GM23338 (cell line): Measurements from ENCODE around the gene S100P. TPM values are rescaled to one million over a fixed set of nuclear protein-coding genes. Genes with fewer than 3 reads are reported as not detected.

ENCODE experiments used
- ATAC-seq: fragments of 200-7000 bp; cut with Tn5 transposase; 3 replicates; pipeline ENCODE4 v1.9.1; 2020
- DNase-seq: peaks from one replicate; pipeline ENCODE4 v3.0.0-alpha.2; 2015; ENCODE audit warnings: low spot score
- H2AFZ ChIP-seq: fragments of 200-600 bp; sonication (generic); 2 replicates; pipeline ENCODE4 v1.8.0; 2016; ENCODE audit warnings: antibody characterized with exemption, mild to moderate bottlenecking, moderate library complexity
- H3F3A ChIP-seq: fragments of 200-600 bp; sonication (generic); replicated peaks from 2 replicates; pipeline ENCODE4 v1.8.0; 2017; ENCODE audit warnings: antibody characterized with exemption, mixed run types, low read depth
- H3K27ac ChIP-seq: fragments of 200-600 bp; sonication (generic); 2 replicates; pipeline ENCODE4 v1.6.1; 2016; ENCODE audit warnings: low read depth
- H3K27me3 ChIP-seq: fragments of 200-600 bp; sonication (generic); 2 replicates; pipeline ENCODE4 v1.8.0; 2016; ENCODE audit warnings: mild to moderate bottlenecking, mixed run types, moderate library complexity; ENCODE audit not compliant: insufficient read depth
- H3K36me3 ChIP-seq: fragments of 200-600 bp; sonication (generic); 2 replicates; pipeline ENCODE4 v1.8.0; 2016; ENCODE audit warnings: mild to moderate bottlenecking; ENCODE audit not compliant: insufficient read depth
- H3K4me1 ChIP-seq: fragments of 200-600 bp; sonication (generic); 2 replicates; pipeline ENCODE4 v1.8.0; 2016; ENCODE audit warnings: mild to moderate bottlenecking, moderate library complexity; ENCODE audit not compliant: insufficient read depth
- H3K4me2 ChIP-seq: fragments of 200-600 bp; sonication (generic); 2 replicates; pipeline ENCODE4 v1.7.1; 2017; ENCODE audit warnings: mixed run types
- H3K4me3 ChIP-seq: fragments of 200-600 bp; sonication (generic); 2 replicates; pipeline ENCODE4 v1.6.1; 2016; ENCODE audit warnings: mixed run types
- H3K79me2 ChIP-seq: fragments of 200-600 bp; sonication (generic); replicated peaks from 2 replicates; pipeline ENCODE4 v1.8.0; 2017; ENCODE audit warnings: mild to moderate bottlenecking; ENCODE audit not compliant: insufficient read depth
- H3K9me2 ChIP-seq: fragments of 200-600 bp; sonication (generic); 2 replicates; pipeline ENCODE4 v1.8.0; 2017; ENCODE audit not compliant: insufficient read depth
- H4K20me1 ChIP-seq: fragments of 200-600 bp; sonication (generic); replicated peaks from 2 replicates; pipeline ENCODE4 v1.8.0; 2017; ENCODE audit warnings: mild to moderate bottlenecking; ENCODE audit not compliant: insufficient read depth
- H3K27ac Mint-ChIP-seq: 2 replicates; pipeline ENCODE4 v1.8.0; 2020; ENCODE audit warnings: inconsistent platforms, mild to moderate bottlenecking, moderate library complexity, mixed read lengths
- H3K27me3 Mint-ChIP-seq: 3 replicates; pipeline ENCODE4 v1.8.0; 2022; ENCODE audit warnings: low read depth, mild to moderate bottlenecking, moderate library complexity, mixed read lengths, inconsistent platforms; ENCODE audit not compliant: insufficient read depth, poor library complexity
- H3K36me3 Mint-ChIP-seq: 3 replicates; pipeline ENCODE4 v1.8.0; 2021; ENCODE audit warnings: low read depth, mild to moderate bottlenecking, inconsistent platforms, moderate library complexity, mixed read lengths
- H3K4me1 Mint-ChIP-seq: 3 replicates; pipeline ENCODE4 v1.8.0; 2020; ENCODE audit warnings: mild to moderate bottlenecking, inconsistent platforms, mixed read lengths
- H3K4me3 Mint-ChIP-seq: 3 replicates; pipeline ENCODE4 v1.8.0; 2021; ENCODE audit warnings: moderate library complexity, mild to moderate bottlenecking, inconsistent platforms, mixed read lengths
- H3K9me3 Mint-ChIP-seq: 3 replicates; pipeline ENCODE4 v1.8.0; 2020; ENCODE audit warnings: moderate library complexity, mild to moderate bottlenecking, inconsistent platforms, mixed read lengths
- CREB1 ChIP-seq: fragments of 250-450 bp; sonication (Bioruptor Pico); IDR thresholded peaks from 2 replicates; pipeline ENCODE4 v1.5.0; 2020; ENCODE audit warnings: low read depth, mild to moderate bottlenecking, moderate library complexity
- ETS1 ChIP-seq: IDR thresholded peaks from 2 replicates; pipeline ENCODE4 v1.6.1; 2016; ENCODE audit warnings: antibody characterized with exemption
- EZH2 ChIP-seq: fragments of 200-600 bp; sonication (generic); IDR thresholded peaks from one replicate; pipeline ENCODE4 v1.8.0; 2017; ENCODE audit warnings: antibody characterized with exemption, mild to moderate bottlenecking, low read depth; ENCODE audit not compliant: unreplicated experiment
- EZH2phosphoT487 ChIP-seq: fragments of 200-600 bp; sonication (generic); IDR thresholded peaks from one replicate; pipeline ENCODE4 v1.8.1; 2018; ENCODE audit warnings: antibody characterized with exemption; ENCODE audit not compliant: unreplicated experiment
- JUNB ChIP-seq: IDR thresholded peaks from one replicate; pipeline ENCODE4 v1.6.1; 2016; ENCODE audit warnings: antibody characterized with exemption; ENCODE audit not compliant: unreplicated experiment
- NANOG ChIP-seq: IDR thresholded peaks from 2 replicates; pipeline ENCODE4 v1.6.1; 2016; ENCODE audit warnings: antibody characterized with exemption, borderline replicate concordance
- POLR2AphosphoS5 ChIP-seq: IDR thresholded peaks from 2 replicates; pipeline ENCODE4 v1.6.1; 2016; ENCODE audit warnings: antibody characterized with exemption, low read depth
- REST ChIP-seq: IDR thresholded peaks from one replicate; pipeline ENCODE4 v1.6.1; 2018; ENCODE audit warnings: antibody characterized with exemption; ENCODE audit not compliant: unreplicated experiment
- STAT1 ChIP-seq: IDR thresholded peaks from one replicate; pipeline ENCODE4 v1.6.1; 2016; ENCODE audit warnings: antibody characterized with exemption; ENCODE audit not compliant: unreplicated experiment
- ZNF114 ChIP-seq: fragments of 250-450 bp; sonication (Bioruptor Pico); IDR thresholded peaks from 2 replicates; pipeline ENCODE4 v1.5.0; 2020; ENCODE audit warnings: mild to moderate bottlenecking, moderate library complexity
- ZNF331 ChIP-seq: fragments of 250-450 bp; sonication (Bioruptor Pico); IDR thresholded peaks from 2 replicates; pipeline ENCODE4 v1.5.0; 2020; ENCODE audit warnings: low read depth, mild to moderate bottlenecking, moderate library complexity
- long read RNA-seq: library from polyadenylated mRNA; unstranded; transcript quantifications from one replicate; pipeline ENCODE4 v2.0.0, GENCODE V29; 2020; ENCODE audit not compliant: unreplicated experiment
- polyA plus RNA-seq: library from polyadenylated mRNA; unstranded; fragments of >200 nt; fragmentation: Nextera tagmentation; extraction: Ambion mirVana; gene quantifications from 2 replicates; pipeline ENCODE4 v1.2.1, GENCODE V29; 2016
- total RNA-seq: library from RNA; depleted of rRNA; stranded (reverse); fragments of >200 nt; shearing (Covaris generic); gene quantifications from 2 replicates; pipeline ENCODE4 v1.2.3, GENCODE V29; 2014; rRNA removed
- TF ChIP-seq, protein P1 (sequence below), 2 experiments: fragments of 200-600 bp in 1 of 2; sonication (generic) in 1 of 2; conservative IDR thresholded peaks; 2 replicates each; pipeline versions ENCODE4 v1.5.1 to v1.6.1; 2016 to 2017; ENCODE audit warnings: antibody characterized with exemption in 2 of 2, low read depth in 2 of 2, mild to moderate bottlenecking in 2 of 2, moderate library complexity in 1 of 2
- TF ChIP-seq, protein P2 (sequence below): fragments of 250-450 bp; sonication (Bioruptor Pico); IDR thresholded peaks from 2 replicates; pipeline ENCODE4 v1.5.0; 2020; ENCODE audit warnings: mild to moderate bottlenecking, moderate library complexity

The S100P gene
- 0.43 TPM in 1 of 2 replicates, not detected in the other for total RNA-seq
- polyA plus RNA-seq, result 0.32 TPM in 1 of 2 replicates, not detected in the other
- long read RNA-seq, result 0 reads

DNA sequence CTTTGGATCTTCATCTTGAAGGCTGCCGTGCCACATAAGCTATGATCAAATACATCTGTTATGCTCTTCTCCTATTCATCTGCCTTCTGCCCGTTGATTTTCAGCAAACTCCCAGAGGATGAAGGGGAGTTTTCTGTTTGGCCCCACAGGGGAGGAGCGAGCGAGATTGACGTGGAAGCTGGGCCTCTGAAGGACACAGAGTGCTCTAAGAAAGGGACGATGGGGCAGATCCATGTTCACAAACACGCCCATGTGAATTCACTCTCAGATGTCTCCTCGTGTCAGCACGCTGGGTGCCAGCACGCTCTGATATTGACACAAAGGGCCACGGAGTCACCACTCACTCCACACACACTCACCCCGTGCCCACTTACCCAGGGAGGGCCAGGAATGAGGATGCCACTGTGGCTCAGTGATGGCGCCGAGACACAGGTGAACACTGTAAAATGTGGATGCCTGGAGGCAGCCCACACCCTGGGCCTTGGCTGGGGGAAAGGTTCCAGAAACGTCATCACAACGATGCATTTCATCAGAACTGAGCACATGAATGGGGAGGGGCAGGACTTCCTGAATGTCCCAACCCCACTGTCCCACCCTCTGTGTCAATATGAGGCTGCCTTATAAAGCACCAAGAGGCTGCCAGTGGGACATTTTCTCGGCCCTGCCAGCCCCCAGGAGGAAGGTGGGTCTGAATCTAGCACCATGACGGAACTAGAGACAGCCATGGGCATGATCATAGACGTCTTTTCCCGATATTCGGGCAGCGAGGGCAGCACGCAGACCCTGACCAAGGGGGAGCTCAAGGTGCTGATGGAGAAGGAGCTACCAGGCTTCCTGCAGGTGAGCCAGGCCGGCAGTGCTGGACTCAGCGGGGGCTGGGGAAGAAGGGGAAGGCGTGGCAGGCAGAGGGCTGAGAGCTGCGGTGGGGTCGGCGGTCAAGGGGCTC, at the start of gene S100P:
Gene S100P, plus strand, starts transcription at position 648 of the 946 bp plus-strand sequence. Its CDS starts 55 bp downstream, at position 703.
- ATAC-seq (no peak), DNase-seq (no peak)
- no peak within 1 kb of the TSS; the same call in 1 of the 2 replicates for H3K27ac Mint-ChIP-seq
- TF ChIP-seq JUNB (no peak), CREB1 (CRISPR knock-in tag) (no peak), ETS1 (no peak), ZNF114 (CRISPR knock-in tag) (no peak), EZH2phosphoT487 (no peak), STAT1 (no peak), ZNF331 (CRISPR knock-in tag) (no peak), POLR2AphosphoS5 (no peak), REST (no peak), EZH2 (no peak), NANOG (no peak)
- TF ChIP-seq, protein P1, sequence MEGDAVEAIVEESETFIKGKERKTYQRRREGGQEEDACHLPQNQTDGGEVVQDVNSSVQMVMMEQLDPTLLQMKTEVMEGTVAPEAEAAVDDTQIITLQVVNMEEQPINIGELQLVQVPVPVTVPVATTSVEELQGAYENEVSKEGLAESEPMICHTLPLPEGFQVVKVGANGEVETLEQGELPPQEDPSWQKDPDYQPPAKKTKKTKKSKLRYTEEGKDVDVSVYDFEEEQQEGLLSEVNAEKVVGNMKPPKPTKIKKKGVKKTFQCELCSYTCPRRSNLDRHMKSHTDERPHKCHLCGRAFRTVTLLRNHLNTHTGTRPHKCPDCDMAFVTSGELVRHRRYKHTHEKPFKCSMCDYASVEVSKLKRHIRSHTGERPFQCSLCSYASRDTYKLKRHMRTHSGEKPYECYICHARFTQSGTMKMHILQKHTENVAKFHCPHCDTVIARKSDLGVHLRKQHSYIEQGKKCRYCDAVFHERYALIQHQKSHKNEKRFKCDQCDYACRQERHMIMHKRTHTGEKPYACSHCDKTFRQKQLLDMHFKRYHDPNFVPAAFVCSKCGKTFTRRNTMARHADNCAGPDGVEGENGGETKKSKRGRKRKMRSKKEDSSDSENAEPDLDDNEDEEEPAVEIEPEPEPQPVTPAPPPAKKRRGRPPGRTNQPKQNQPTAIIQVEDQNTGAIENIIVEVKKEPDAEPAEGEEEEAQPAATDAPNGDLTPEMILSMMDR (conservative IDR thresholded peaks at IDR 0.05; ENCODE audit: low read depth in 2 of 2), result no peak
- TF ChIP-seq, protein P2, sequence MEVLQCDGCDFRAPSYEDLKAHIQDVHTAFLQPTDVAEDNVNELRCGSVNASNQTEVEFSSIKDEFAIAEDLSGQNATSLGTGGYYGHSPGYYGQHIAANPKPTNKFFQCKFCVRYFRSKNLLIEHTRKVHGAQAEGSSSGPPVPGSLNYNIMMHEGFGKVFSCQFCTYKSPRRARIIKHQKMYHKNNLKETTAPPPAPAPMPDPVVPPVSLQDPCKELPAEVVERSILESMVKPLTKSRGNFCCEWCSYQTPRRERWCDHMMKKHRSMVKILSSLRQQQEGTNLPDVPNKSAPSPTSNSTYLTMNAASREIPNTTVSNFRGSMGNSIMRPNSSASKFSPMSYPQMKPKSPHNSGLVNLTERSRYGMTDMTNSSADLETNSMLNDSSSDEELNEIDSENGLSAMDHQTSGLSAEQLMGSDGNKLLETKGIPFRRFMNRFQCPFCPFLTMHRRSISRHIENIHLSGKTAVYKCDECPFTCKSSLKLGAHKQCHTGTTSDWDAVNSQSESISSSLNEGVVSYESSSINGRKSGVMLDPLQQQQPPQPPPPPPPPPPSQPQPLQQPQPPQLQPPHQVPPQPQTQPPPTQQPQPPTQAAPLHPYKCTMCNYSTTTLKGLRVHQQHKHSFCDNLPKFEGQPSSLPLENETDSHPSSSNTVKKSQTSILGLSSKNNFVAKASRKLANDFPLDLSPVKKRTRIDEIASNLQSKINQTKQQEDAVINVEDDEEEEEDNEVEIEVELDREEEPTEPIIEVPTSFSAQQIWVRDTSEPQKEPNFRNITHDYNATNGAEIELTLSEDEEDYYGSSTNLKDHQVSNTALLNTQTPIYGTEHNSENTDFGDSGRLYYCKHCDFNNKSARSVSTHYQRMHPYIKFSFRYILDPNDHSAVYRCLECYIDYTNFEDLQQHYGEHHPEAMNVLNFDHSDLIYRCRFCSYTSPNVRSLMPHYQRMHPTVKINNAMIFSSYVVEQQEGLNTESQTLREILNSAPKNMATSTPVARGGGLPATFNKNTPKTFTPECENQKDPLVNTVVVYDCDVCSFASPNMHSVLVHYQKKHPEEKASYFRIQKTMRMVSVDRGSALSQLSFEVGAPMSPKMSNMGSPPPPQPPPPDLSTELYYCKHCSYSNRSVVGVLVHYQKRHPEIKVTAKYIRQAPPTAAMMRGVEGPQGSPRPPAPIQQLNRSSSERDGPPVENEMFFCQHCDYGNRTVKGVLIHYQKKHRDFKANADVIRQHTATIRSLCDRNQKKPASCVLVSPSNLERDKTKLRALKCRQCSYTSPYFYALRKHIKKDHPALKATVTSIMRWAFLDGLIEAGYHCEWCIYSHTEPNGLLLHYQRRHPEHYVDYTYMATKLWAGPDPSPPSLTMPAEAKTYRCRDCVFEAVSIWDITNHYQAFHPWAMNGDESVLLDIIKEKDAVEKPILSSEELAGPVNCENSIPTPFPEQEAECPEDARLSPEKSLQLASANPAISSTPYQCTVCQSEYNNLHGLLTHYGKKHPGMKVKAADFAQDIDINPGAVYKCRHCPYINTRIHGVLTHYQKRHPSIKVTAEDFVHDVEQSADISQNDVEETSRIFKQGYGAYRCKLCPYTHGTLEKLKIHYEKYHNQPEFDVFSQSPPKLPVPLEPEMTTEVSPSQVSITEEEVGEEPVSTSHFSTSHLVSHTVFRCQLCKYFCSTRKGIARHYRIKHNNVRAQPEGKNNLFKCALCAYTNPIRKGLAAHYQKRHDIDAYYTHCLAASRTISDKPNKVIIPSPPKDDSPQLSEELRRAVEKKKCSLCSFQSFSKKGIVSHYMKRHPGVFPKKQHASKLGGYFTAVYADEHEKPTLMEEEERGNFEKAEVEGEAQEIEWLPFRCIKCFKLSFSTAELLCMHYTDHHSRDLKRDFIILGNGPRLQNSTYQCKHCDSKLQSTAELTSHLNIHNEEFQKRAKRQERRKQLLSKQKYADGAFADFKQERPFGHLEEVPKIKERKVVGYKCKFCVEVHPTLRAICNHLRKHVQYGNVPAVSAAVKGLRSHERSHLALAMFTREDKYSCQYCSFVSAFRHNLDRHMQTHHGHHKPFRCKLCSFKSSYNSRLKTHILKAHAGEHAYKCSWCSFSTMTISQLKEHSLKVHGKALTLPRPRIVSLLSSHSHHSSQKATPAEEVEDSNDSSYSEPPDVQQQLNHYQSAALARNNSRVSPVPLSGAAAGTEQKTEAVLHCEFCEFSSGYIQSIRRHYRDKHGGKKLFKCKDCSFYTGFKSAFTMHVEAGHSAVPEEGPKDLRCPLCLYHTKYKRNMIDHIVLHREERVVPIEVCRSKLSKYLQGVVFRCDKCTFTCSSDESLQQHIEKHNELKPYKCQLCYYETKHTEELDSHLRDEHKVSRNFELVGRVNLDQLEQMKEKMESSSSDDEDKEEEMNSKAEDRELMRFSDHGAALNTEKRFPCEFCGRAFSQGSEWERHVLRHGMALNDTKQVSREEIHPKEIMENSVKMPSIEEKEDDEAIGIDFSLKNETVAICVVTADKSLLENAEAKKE (CRISPR knock-in tag), result no peak
- H3K36me3 Mint-ChIP-seq, result no peaks in the 10 kb centered on the region
- no peaks in the 10 kb centered on the region for H3K79me2 ChIP-seq
- peaks cover under 1% of the 10 kb centered on the region; the same call in 1 of the 3 replicates for H3K9me3 Mint-ChIP-seq
- no peaks in the 10 kb centered on the region for H3K27me3 ChIP-seq
- no peak within 1 kb of the TSS for H3K4me2 ChIP-seq
- no peaks in the 10 kb centered on the region for H3F3A ChIP-seq
- no peak within 1 kb of the TSS for H3K4me3 ChIP-seq
- no peaks in the 10 kb centered on the region for H3K36me3 ChIP-seq
- H3K4me3 Mint-ChIP-seq, result no peak within 1 kb of the TSS
- H3K27ac ChIP-seq, result no peak within 1 kb of the TSS
- peaks cover 3% of the 10 kb centered on the region; the same call in 1 of the 2 replicates for H3K4me1 ChIP-seq
- H2AFZ ChIP-seq, result no peak within 1 kb of the TSS
- H4K20me1 ChIP-seq, result no peaks in the 10 kb centered on the region; the same call in 1 of the 2 replicates
- H3K4me1 Mint-ChIP-seq, result peaks cover 29% of the 10 kb centered on the region
- peaks cover 8% of the 10 kb centered on the region for H3K27me3 Mint-ChIP-seq
- no peaks in the 10 kb centered on the region for H3K9me2 ChIP-seq
